HL-60/S4 treated with phorbol 12-myristate 13-acetate at 8.2 ng/mL for 4 days and 3 days (cell line): ENCODE results near the gene ADAMTS14.

Source experiments
- in situ Hi-C: fragments of 300-500 bp; cut with MboI; formaldehyde crosslinking; loops from 2 replicates; pipeline ENCODE4 v1.15.0; 2022; ENCODE audit warnings: low sequenced_read_pairs

ADAMTS14 gene

GRCh38 chr10:70807556-70807955 is 135.2 kb downstream of the ADAMTS14 start:
- in situ Hi-C loops, result no loop called here

- in situ Hi-C loops, result no loop called here
Observed at GRCh38 chr10:70809011-70809611, 136.8 kb downstream of the ADAMTS14 start.

- in situ Hi-C loops, result no loop called here
Observed at GRCh38 chr10:70809726-70810125, 137.4 kb downstream of the ADAMTS14 start.

- in situ Hi-C loops, result no loop called here
Observed at GRCh38 chr10:70810967-70811366, 138.7 kb downstream of the ADAMTS14 start.

GRCh38 chr10:70811881-70812280 is 139.6 kb downstream of the ADAMTS14 start:
- in situ Hi-C loops, result no loop called here
